ENCODE measurements around the gene DRAXIN.

DRAXIN gene

DNA sequence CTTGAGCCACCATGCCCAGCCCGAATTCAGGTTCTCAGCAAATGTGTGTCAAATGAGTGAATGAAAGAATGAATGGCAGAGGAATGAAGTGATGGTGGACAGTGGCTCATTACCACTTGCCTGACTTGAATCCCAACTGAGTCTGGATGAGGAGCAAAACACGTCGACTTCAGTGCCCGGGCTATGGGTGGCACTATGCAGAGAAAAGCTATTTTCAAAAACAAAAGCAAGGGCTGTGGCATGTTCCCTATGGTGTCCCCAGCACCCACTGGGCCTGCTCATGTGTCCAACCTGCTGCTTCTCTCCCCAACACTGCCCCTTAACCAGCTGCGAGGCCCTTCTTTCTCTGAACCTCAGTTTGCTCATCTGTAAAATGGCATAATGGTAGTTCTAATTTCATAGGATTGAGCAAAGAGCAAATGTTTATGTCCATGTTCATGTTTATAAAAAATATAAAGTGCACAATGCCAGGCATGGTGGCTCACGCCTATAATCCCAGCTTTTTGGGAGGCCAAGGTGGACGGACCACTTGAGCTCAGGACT, 6.2 kb upstream of the DRAXIN start:
- DNase-seq (ENCODE audit: low spot score) = no peak

- no peak for DNase-seq (ENCODE audit: low spot score)
These were observed 3.0 kb upstream of the DRAXIN start for GRCh38 chr1:11688506-11688905.

- no peak for DNase-seq (ENCODE audit: low spot score)
These were observed 861 bp upstream of the DRAXIN start for GRCh38 chr1:11690397-11691301.

- DNase-seq (ENCODE audit: low spot score) = no peak
These were observed 610 bp downstream of the DRAXIN start for GRCh38 chr1:11691928-11692711.

DNA sequence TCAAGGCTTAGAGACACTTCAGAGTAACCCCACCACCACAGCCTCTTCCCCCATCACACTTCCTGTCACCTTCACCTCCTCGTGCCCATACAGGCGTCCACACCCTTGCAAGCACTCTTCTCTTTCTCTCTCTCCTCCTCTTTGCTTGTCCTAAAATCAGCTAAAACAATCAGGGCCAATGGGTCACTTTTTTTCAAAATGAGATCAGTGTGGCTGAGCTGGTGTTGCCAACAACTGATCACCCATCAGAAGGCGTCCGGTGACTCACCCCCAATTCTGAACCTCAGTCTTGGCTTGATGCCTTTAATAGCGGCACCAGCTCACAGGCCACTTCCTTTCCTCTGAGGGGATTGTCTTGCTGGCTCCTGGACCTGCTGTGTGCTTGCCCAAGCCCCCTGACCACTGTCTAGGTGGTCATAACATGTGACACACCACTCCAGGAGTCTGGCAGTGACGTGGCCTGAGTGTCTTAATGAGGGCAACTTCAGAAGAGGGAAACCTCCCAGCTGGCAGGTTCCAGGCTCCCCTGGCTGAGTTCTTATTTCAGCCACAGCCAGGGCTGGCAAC, 1.6 kb downstream of the DRAXIN start:
- peak; percentile 64 for DNase-seq (ENCODE audit: low spot score)

DNA sequence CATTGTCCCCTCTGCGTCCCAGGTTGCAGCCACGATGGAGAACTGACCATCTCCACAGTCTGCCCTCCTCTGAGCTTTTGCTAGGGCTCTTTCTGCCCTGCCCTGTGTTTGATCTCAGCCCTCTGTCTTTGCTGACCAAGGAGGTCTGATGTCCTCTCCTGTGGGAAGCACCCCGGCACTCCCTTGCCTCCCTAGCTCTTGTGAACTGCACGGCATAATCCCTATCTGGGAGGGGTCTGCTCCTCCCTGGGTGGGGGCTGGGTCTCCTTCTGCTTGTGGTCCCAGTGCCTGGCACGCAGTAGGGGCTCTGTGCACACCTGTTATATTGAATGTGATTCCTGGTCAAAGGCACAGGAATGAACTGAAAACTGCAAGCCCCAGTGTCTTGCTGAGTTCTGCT, 2.4 kb downstream of the DRAXIN start:
- no peak for DNase-seq (ENCODE audit: low spot score)

DNA sequence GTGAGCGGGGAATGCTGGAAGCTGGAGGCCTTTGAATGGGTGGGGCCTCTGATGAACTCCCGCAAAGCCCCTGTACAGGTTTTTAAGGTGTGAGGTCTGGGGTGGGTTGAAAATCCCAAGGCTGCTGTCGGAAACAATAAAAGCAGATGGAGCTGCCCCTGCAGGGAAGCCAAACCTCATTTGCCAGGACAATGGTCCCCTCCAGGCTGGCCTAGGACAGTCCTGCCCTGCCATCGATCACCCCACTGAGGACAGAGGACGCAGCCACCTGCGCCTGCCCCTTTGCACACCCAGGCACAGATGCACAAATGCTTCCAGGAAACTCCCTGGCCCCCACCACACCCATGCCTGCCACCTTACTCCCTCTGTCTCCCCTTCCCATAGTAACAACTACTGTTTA, 4.4 kb downstream of the DRAXIN start:
- DNase-seq (ENCODE audit: low spot score) = no peak

DNA sequence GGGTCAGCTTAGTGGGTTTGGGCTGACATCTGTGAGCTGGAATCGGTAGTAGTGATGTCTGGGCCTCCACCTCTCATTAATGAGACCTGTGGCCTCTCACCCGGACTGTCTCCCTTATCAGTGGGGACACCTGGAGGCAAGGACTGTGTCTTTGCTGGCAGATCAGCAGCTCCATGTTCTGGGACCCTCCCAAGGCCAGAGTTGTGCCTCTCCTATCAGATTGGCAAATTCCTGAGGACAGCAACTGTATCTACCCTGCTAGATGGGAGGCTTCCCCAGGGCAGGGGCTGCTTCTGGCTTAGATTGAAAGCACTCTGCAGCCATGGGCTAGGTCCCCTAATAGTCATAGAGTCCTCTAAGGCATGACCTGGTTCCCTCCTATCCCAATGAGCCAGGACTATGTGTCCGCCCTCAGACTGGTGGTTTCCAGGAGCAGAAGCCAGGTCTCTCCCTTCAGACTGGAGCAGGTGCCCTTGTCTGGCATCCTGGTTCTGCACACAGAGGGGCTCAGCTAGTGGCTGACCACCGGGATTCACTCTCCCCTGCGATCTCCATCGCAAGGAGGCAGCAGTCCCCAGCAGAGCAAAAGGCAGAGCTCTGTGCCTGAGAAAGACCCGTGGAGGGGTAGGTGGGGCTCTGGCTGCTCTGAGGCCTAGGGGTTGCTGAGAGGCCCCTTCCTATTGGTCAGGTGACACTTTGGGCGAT, 5.8 kb downstream of the DRAXIN start:
- DNase-seq (ENCODE audit: low spot score) = no peak

GRCh38 chr1:11697893-11698210, 6.3 kb downstream of the DRAXIN start:
- DNase-seq (ENCODE audit: low spot score) = no peak

GRCh38 chr1:11700601-11701467, 9.3 kb downstream of the DRAXIN start:
- DNase-seq (ENCODE audit: low spot score) = no peak

GRCh38 chr1:11701551-11701961, 10.0 kb downstream of the DRAXIN start:
- no peak for DNase-seq (ENCODE audit: low spot score)

DNA sequence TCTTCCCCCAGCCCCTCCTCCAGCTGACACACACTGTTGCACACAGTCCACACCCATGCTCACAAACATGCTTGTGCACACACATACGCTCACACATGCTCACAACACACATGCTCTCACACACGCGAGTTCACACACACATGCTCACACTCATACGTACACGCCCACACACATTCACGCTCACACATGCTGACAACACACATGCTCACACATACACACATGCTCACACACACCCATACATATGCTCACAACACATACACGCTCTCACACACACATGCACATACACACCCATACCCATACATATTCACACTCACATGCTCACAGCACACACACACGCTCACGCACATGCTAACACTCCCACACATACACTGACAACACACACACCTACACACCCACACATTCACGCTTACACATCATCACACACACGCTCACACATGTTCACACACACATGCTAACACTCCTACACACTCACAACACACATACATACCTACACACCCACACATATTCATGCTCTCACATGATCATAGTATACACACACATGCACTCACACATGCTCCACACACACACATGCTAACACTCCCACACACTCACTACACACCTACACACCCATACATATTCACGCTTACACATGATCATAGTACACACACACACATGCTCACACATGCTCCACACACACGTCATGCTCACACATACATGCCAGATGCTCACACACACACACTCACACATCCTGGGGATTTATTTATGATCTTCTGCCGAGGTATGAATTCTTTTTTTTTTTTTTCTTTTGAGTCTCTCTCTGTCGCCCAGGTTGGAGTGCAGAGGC, 10.7 kb downstream of the DRAXIN start:
- no peak for DNase-seq (ENCODE audit: low spot score)

DNA sequence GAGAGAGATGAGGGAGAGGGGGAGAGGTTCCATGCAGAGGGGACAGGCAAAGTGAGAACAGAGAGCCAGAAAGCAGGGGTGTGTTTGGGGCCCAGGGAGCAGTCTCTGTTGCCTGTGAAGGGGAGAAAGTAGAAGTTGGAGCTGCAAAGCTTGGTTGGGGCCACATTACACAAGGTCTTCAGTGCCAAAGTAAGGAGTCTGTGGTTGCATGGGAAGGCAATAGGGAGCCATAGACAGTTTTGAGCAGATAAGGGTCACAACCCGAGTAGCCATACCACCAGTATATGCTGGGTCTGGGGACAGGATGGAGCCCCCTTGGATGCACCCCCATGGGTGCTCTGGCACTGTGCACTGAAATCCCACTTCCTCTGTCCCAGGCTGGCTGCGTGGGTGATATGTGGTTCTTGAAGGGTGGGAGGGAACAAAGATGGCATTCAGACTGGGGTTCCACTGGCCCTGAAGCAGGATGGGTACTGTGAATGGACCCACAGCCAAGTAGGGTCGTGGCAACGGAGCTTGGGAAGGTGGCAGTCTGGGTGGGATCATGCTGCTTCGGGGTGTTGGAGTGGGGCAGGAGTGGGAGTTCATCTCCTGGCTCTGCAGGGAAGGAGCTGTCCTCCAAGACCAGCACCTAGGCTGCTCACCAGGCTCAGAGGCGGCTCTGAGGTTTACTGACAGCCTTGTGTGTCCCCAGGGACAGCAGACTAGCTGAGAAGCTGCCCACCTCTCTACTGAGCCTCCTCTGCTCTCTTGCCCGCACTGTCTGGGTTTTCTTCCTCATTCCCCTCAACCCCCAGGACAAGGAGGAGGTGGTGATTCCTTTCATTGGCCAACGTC, 12.1 kb downstream of the DRAXIN start:
- DNase-seq (ENCODE audit: low spot score) = no peak

GRCh38 chr1:11704194-11704529, 12.7 kb downstream of the DRAXIN start:
- DNase-seq (ENCODE audit: low spot score) = no peak

- DNase-seq (ENCODE audit: low spot score) = no peak
These were observed 13.4 kb downstream of the DRAXIN start for GRCh38 chr1:11704691-11705475.

- DNase-seq (ENCODE audit: low spot score) = no peak
These were observed 14.1 kb downstream of the DRAXIN start for GRCh38 chr1:11705596-11705995.

DNA sequence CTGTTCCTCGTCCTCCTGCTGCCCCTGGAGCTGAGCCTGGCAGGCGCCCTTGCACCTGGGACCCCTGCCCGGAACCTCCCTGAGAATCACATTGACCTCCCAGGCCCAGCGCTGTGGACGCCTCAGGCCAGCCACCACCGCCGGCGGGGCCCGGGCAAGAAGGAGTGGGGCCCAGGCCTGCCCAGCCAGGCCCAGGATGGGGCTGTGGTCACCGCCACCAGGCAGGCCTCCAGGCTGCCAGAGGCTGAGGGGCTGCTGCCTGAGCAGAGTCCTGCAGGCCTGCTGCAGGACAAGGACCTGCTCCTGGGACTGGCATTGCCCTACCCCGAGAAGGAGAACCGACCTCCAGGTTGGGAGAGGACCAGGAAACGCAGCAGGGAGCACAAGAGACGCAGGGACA, 14.8 kb downstream of the DRAXIN start:
- DNase-seq (ENCODE audit: low spot score) = no peak

GRCh38 chr1:11707621-11708276, 16.2 kb downstream of the DRAXIN start:
- no peak for DNase-seq (ENCODE audit: low spot score)
